Caco-2 (cell line): ENCODE data around the gene SLC46A1. TPM values are rescaled to one million over a fixed set of nuclear protein-coding genes. Genes with fewer than 3 reads are reported as not detected.

Experiments used
- BruUV-seq: library from RNA; stranded (reverse); fragments of 400-500 nt; replicated peaks from 2 replicates; lab custom pipeline; 2021; lab: Mats Ljungman, UMichigan
- CTCF ChIA-PET: fragments of 300-600 bp; sonication (Branson Sonifier 250); formaldehyde crosslinking; loops from one replicate; lab custom pipeline; 2022; ENCODE audit warnings: antibody characterized with exemption; lab: Charles Lee
- POLR2A ChIA-PET: fragments of 300-600 bp; sonication (Branson Sonifier 250); formaldehyde crosslinking; loops from one replicate; lab custom pipeline; 2022; ENCODE audit warnings: antibody characterized with exemption; lab: Charles Lee
- DNase-seq, 2 experiments: peaks; one replicate each; pipeline versions ENCODE4 v3.0.0 to v3.0.0-alpha.2; 2020 to 2022
- H3K27me3 ChIP-seq: replicated peaks from 2 replicates; pipeline ENCODE4 v1.6.0; 2011; ENCODE audit warnings: low read length; ENCODE audit not compliant: control insufficient read depth, insufficient read depth
- H3K36me3 ChIP-seq: 2 replicates; pipeline ENCODE4 v1.5.1; 2011; ENCODE audit warnings: low read length; ENCODE audit not compliant: control insufficient read depth, insufficient read depth
- H3K4me1 ChIP-seq: fragments of 250-450 bp; sonication (Bioruptor Pico); 2 replicates; pipeline ENCODE4 v1.5.1; 2020; ENCODE audit warnings: mild to moderate bottlenecking
- H3K4me3 ChIP-seq: 2 replicates; pipeline ENCODE4 v1.5.1; 2011; ENCODE audit warnings: low read depth, mild to moderate bottlenecking, control low read depth, low read length
- H3K9me3 ChIP-seq: fragments of 250-450 bp; sonication (Bioruptor Pico); 2 replicates; pipeline ENCODE4 v1.5.1; 2020; ENCODE audit warnings: mild to moderate bottlenecking, moderate library complexity
- H3K27ac Mint-ChIP-seq: one replicate; pipeline ENCODE4 v1.8.0; 2022; ENCODE audit warnings: mixed read lengths; ENCODE audit not compliant: unreplicated experiment
- H3K27me3 Mint-ChIP-seq: one replicate; pipeline ENCODE4 v1.8.0; 2022; ENCODE audit warnings: mixed read lengths; ENCODE audit not compliant: insufficient read depth, unreplicated experiment
- H3K36me3 Mint-ChIP-seq: one replicate; pipeline ENCODE4 v1.8.0; 2022; ENCODE audit warnings: mild to moderate bottlenecking, mixed read lengths; ENCODE audit not compliant: insufficient read depth, unreplicated experiment
- H3K4me1 Mint-ChIP-seq: one replicate; pipeline ENCODE4 v1.8.0; 2022; ENCODE audit warnings: low read depth, mixed read lengths; ENCODE audit not compliant: unreplicated experiment
- H3K4me3 Mint-ChIP-seq: one replicate; pipeline ENCODE4 v1.8.0; 2022; ENCODE audit warnings: mild to moderate bottlenecking, moderate library complexity, mixed read lengths; ENCODE audit not compliant: unreplicated experiment
- H3K9me3 Mint-ChIP-seq: one replicate; pipeline ENCODE4 v1.8.0; 2022; ENCODE audit warnings: mixed read lengths; ENCODE audit not compliant: unreplicated experiment
- CTCF ChIP-seq, 2 experiments: fragments of 200-600 bp in 1 of 2; IDR thresholded peaks; 1 replicate in 1 of 2; 2 replicates in 1 of 2; pipeline versions ENCODE4 v1.5.1 to v1.8.0; 2011 to 2022; ENCODE audit warnings: antibody characterized with exemption in 1 of 2, control low read depth in 1 of 2, inconsistent platforms in 1 of 2, low read depth in 1 of 2, low read length in 1 of 2, mild to moderate bottlenecking in 1 of 2, moderate library complexity in 1 of 2; ENCODE audit not compliant: insufficient read depth in 1 of 2, severe bottlenecking in 1 of 2, unreplicated experiment in 1 of 2
- intact Hi-C: fragments of 100-400 bp; cut with micrococcal nuclease; formaldehyde crosslinking; loops from one replicate; pipeline ENCODE4 v1.10.0; 2022; ENCODE audit not compliant: unreplicated experiment
- total RNA-seq: library from RNA; stranded (reverse); gene quantifications from 2 replicates; pipeline ENCODE4 v1.2.3, GENCODE V29; 2022

Gene SLC46A1
- total RNA-seq, 1 experiment from 2014 or later, result 114 TPM

- no TSS peak for BruUV-seq
- Mint-ChIP-seq H3K27me3 (no peaks in the 10 kb centered on the region), H3K27ac (peak overlapping the region; percentile 72), H3K9me3 (no peaks in the 10 kb centered on the region), H3K4me1 (peaks cover 31% of the 10 kb centered on the region), H3K36me3 (peaks cover 70% of the 10 kb centered on the region), H3K4me3 (peak overlapping the region; percentile 90)
- Histone ChIP-seq H3K4me3 (no peak overlapping the region), H3K9me3 (no peaks in the 10 kb centered on the region), H3K36me3 (peaks cover 20% of the 10 kb centered on the region), H3K4me1 (peaks cover 53% of the 10 kb centered on the region), H3K27me3 (no peaks in the 10 kb centered on the region)
- DNase-seq, result no peak
- TF ChIP-seq CTCF (IDR thresholded peaks at IDR 0.05; ENCODE audit: insufficient read depth in 1 of 2, low read depth in 1 of 2, low read length in 1 of 2, severe bottlenecking in 1 of 2, unreplicated experiment in 1 of 2), result no peak
- POLR2A ChIA-PET, result interaction anchor here (1.8 to 4.6 kb wide), 2 partner anchors 47 to 68 kb away, joined by 9 to 40 read pairs; partner anchors contain the start of genes IFT20, POLDIP2 and TNFAIP1
- intact Hi-C loops, result loop anchor here (2.0 to 10.0 kb wide), 2 partner anchors 19 to 169 kb away; no protein-coding TSS in a partner anchor
- CTCF ChIA-PET, result interaction anchor here (0.6 to 2.3 kb wide), 2 partner anchors 13 to 162 kb away, joined by 3 to 14 read pairs; no protein-coding TSS in a partner anchor
These were observed 2.0 kb downstream of the SLC46A1 start for GRCh38 chr17:28404007-28404406.

- Mint-ChIP-seq H3K27me3 (no peaks in the 10 kb centered on the region), H3K9me3 (no peaks in the 10 kb centered on the region), H3K27ac (no peak overlapping the region), H3K4me1 (peaks cover 30% of the 10 kb centered on the region), H3K36me3 (peaks cover 81% of the 10 kb centered on the region), H3K4me3 (peak overlapping the region; percentile 3)
- H3K9me3 ChIP-seq, result no peaks in the 10 kb centered on the region
- ChIA-PET CTCF (no interaction called here), POLR2A (no interaction called here)
- no peaks in the 10 kb centered on the region for H3K27me3 ChIP-seq
- intact Hi-C loops, result loop anchor here (10.0 kb wide), 1 partner anchor 168 kb away; no protein-coding TSS in a partner anchor
- H3K36me3 ChIP-seq, result peaks cover 22% of the 10 kb centered on the region
- H3K4me1 ChIP-seq, result peaks cover 53% of the 10 kb centered on the region
- BruUV-seq, result no TSS peak
- no peak for TF ChIP-seq CTCF (IDR thresholded peaks at IDR 0.05; ENCODE audit: insufficient read depth in 1 of 2, low read depth in 1 of 2, low read length in 1 of 2, severe bottlenecking in 1 of 2, unreplicated experiment in 1 of 2)
- no peak overlapping the region for H3K4me3 ChIP-seq
- DNase-seq, result peak in 1 of 2 experiments; percentile 38
These were observed 3.2 kb downstream of the SLC46A1 start for GRCh38 chr17:28402844-28403243.

GRCh38 chr17:28402224-28402630, 3.8 kb downstream of the SLC46A1 start:
- Mint-ChIP-seq H3K27me3 (no peaks in the 10 kb centered on the region), H3K4me1 (peaks cover 30% of the 10 kb centered on the region), H3K4me3 (no peak overlapping the region), H3K27ac (peak overlapping the region; percentile 30), H3K36me3 (peaks cover 88% of the 10 kb centered on the region), H3K9me3 (no peaks in the 10 kb centered on the region)
- peak in 1 of 2 experiments; percentile 35 for DNase-seq
- no peaks in the 10 kb centered on the region for H3K9me3 ChIP-seq
- ChIA-PET POLR2A (no interaction called here), CTCF (interaction anchor here (0.7 to 1.6 kb wide), 2 partner anchors 32 to 153 kb away, joined by 3 to 5 read pairs; partner anchors contain the start of gene VTN)
- H3K4me3 ChIP-seq, result no peak overlapping the region
- intact Hi-C loops, result loop anchor here (10.0 kb wide), 1 partner anchor 167 kb away; no protein-coding TSS in a partner anchor
- no TSS peak for BruUV-seq
- H3K36me3 ChIP-seq, result peaks cover 22% of the 10 kb centered on the region
- H3K4me1 ChIP-seq, result peaks cover 53% of the 10 kb centered on the region
- TF ChIP-seq CTCF (IDR thresholded peaks at IDR 0.05; ENCODE audit: insufficient read depth in 1 of 2, low read depth in 1 of 2, low read length in 1 of 2, severe bottlenecking in 1 of 2, unreplicated experiment in 1 of 2), result no peak
- H3K27me3 ChIP-seq, result no peaks in the 10 kb centered on the region
